Measurements from ENCODE around the gene TOR1AIP2. TPM values are rescaled to one million over a fixed set of nuclear protein-coding genes. Genes with fewer than 3 reads are reported as not detected.

Gene TOR1AIP2
- total and polyA plus RNA-seq, 10 of the 15 experiments (the other 5 are each of a cell fraction or from before 2014, with no cell fraction given): 5.3 to 38.9 (median 15.4) TPM

DNA sequence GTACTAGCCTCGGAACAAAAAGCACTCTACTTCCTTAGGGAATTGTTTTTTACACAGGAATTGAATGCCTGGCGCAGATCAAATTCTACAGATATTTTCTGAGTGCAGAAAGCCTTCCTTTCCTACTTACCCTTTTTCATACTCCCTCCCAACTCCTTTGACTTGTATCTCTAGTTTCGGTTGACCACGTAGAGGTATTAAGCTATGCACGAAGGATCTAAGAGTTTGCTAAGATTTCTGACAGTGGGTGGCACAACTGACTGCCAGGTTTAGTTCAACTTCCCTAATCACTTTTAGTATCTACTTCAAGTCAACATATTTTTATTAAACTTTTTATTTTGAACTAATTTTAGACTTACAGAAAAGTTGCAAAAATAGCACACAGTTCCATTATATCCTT is 5.0 kb downstream of the TOR1AIP2 start:
- peaks cover 4% of the 10 kb centered on the region; the same call in 1 of the 2 replicates for H3K4me1 ChIP-seq (ENCODE audit: control insufficient read depth, insufficient read depth, low read length)
- ChIA-PET SMC1A (ENCODE audit: uncharacterized antibody, unreplicated experiment) (interaction anchor here (1.4 kb wide), 1 partner anchor 8 kb away, joined by 4 read pairs; no protein-coding TSS in a partner anchor), CTCF (interaction anchor here (1.0 to 2.6 kb wide), 2 partner anchors 176 to 306 kb away, joined by 3 to 11 read pairs; no protein-coding TSS in a partner anchor), POLR2A (no interaction called here), RAD21 (ENCODE audit: unreplicated experiment) (interaction anchor here (0.5 to 1.0 kb wide), 3 partner anchors 57 to 83 kb away, joined by 3 read pairs; no protein-coding TSS in a partner anchor)
- no peak overlapping the region for H3K4me2 ChIP-seq (ENCODE audit: control insufficient read depth, insufficient read depth)
- no TSS peak for BruUV-seq (replicated peaks)
- in situ Hi-C loops (cut with MboI): loop anchor here (5.0 to 25.0 kb wide), 2 partner anchors 305 to 615 kb away; no protein-coding TSS in a partner anchor
- peaks cover 0 to 6% of the 10 kb centered on the region in 2 experiments; a peak in 2 of 4 replicates for H3K36me3 ChIP-seq (ENCODE audit: control insufficient read depth in 2 of 2, insufficient read depth in 2 of 2, low read length in 1 of 2)
- ATAC-seq (peak; percentile 52), DNase-seq (ENCODE audit: low read depth, low spot score) (no peak), FAIRE-seq (no peak)
- no peak overlapping the region for H3K9ac ChIP-seq (ENCODE audit: control insufficient read depth, insufficient read depth, low read length)
- 47% methylated on average over 5 of the region's 5 CpGs for WGBS (ENCODE audit: insufficient coverage, insufficient replicate concordance, low lambda C conversion rate, missing lambda C conversion rate)
- H3K27me3 ChIP-seq (replicated peaks in 1 of 2; ENCODE audit: control insufficient read depth in 2 of 2, insufficient read depth in 2 of 2, low read length in 1 of 2): no peaks in the 10 kb centered on the region
- H3K4me3 ChIP-seq: no peak overlapping the region
- H3K79me2 ChIP-seq (ENCODE audit: control insufficient read depth, insufficient read depth, low read length): peaks cover 58% of the 10 kb centered on the region
- no peaks in the 10 kb centered on the region for H3K9me3 ChIP-seq (replicated peaks; ENCODE audit: control insufficient read depth, insufficient read depth, low read length)
- H3K27ac ChIP-seq (ENCODE audit: control insufficient read depth, insufficient read depth): no peak overlapping the region
- no peak overlapping the region for H2AFZ ChIP-seq (ENCODE audit: control insufficient read depth, low read depth, low read length)
- TF ChIP-seq, protein P1, sequence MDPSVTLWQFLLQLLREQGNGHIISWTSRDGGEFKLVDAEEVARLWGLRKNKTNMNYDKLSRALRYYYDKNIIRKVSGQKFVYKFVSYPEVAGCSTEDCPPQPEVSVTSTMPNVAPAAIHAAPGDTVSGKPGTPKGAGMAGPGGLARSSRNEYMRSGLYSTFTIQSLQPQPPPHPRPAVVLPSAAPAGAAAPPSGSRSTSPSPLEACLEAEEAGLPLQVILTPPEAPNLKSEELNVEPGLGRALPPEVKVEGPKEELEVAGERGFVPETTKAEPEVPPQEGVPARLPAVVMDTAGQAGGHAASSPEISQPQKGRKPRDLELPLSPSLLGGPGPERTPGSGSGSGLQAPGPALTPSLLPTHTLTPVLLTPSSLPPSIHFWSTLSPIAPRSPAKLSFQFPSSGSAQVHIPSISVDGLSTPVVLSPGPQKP (IDR thresholded peaks at IDR 0.05; ENCODE audit: low read depth, low read length): no peak
- TF ChIP-seq, protein P2, sequence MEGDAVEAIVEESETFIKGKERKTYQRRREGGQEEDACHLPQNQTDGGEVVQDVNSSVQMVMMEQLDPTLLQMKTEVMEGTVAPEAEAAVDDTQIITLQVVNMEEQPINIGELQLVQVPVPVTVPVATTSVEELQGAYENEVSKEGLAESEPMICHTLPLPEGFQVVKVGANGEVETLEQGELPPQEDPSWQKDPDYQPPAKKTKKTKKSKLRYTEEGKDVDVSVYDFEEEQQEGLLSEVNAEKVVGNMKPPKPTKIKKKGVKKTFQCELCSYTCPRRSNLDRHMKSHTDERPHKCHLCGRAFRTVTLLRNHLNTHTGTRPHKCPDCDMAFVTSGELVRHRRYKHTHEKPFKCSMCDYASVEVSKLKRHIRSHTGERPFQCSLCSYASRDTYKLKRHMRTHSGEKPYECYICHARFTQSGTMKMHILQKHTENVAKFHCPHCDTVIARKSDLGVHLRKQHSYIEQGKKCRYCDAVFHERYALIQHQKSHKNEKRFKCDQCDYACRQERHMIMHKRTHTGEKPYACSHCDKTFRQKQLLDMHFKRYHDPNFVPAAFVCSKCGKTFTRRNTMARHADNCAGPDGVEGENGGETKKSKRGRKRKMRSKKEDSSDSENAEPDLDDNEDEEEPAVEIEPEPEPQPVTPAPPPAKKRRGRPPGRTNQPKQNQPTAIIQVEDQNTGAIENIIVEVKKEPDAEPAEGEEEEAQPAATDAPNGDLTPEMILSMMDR (IDR thresholded peaks at IDR 0.05 in 2 of 3, conservative IDR thresholded peaks at IDR 0.05 in 1 of 3; ENCODE audit: control insufficient read depth in 2 of 3, extremely low read depth in 1 of 3, insufficient read depth in 1 of 3, low read depth in 3 of 3, low read length in 3 of 3): 0 out of 6 replicates have a peak, but pooled peaks of 1 of the 3 experiments have one; percentile 5
- H4K20me1 ChIP-seq (ENCODE audit: control insufficient read depth, insufficient read depth): no peaks in the 10 kb centered on the region
- intact Hi-C loops (cut with micrococcal nuclease; ENCODE audit: unreplicated experiment): no loop called here
